Panc1 (cell line): ENCODE measurements around the gene RPS6KL1. TPM values are rescaled to one million over a fixed set of nuclear protein-coding genes. Genes with fewer than 3 reads are reported as not detected.

Experiments
- ATAC-seq: fragments of 200-7000 bp; cut with Tn5 transposase; 2 replicates; pipeline ENCODE4 v1.9.1; 2020; ENCODE audit warnings: mild to moderate bottlenecking, moderate library complexity
- BruUV-seq: library from RNA; stranded (reverse); fragments of 400-500 nt; replicated peaks from 2 replicates; lab custom pipeline; 2021; lab: Mats Ljungman, UMichigan
- CTCF ChIA-PET: fragments of 300-600 bp; sonication (Branson Sonifier 250); formaldehyde crosslinking; loops from one replicate; lab custom pipeline; 2022; ENCODE audit warnings: antibody characterized with exemption; lab: Charles Lee
- POLR2A ChIA-PET: fragments of 300-600 bp; sonication (Branson Sonifier 250); formaldehyde crosslinking; loops from one replicate; lab custom pipeline; 2022; ENCODE audit warnings: antibody characterized with exemption; lab: Charles Lee
- DNase-seq: peaks from one replicate; pipeline ENCODE4 v3.0.0-alpha.2; 2010; ENCODE audit warnings: low read depth, low spot score
- H3K27ac ChIP-seq: 2 replicates; pipeline ENCODE4 v1.5.1; 2011; ENCODE audit warnings: mild to moderate bottlenecking, low read length, inconsistent platforms
- H3K27me3 ChIP-seq: fragments of 200-500 bp; sonication (Bioruptor generic); 2 replicates; pipeline ENCODE4 v1.6.0; 2014; ENCODE audit warnings: low read length, inconsistent platforms; ENCODE audit not compliant: control insufficient read depth, insufficient read depth
- H3K36me3 ChIP-seq: fragments of 200-500 bp; sonication (Bioruptor generic); 2 replicates; pipeline ENCODE4 v1.5.1; 2014; ENCODE audit warnings: inconsistent platforms, mild to moderate bottlenecking, low read length, moderate library complexity; ENCODE audit not compliant: control insufficient read depth, insufficient read depth
- H3K4me1 ChIP-seq: 2 replicates; pipeline ENCODE4 v1.5.1; 2011; ENCODE audit warnings: inconsistent platforms, mild to moderate bottlenecking, low read length, moderate library complexity; ENCODE audit not compliant: control insufficient read depth, insufficient read depth
- H3K4me3 ChIP-seq, 2 experiments: 2 replicates each; pipeline ENCODE4 v1.5.1; 2011 to 2012; ENCODE audit warnings: low read depth in 2 of 2, low read length in 2 of 2, mild to moderate bottlenecking in 2 of 2, inconsistent platforms in 1 of 2, moderate library complexity in 1 of 2
- H3K9me3 ChIP-seq: fragments of 200-500 bp; sonication (Bioruptor generic); 2 replicates; pipeline ENCODE4 v1.5.1; 2014; ENCODE audit warnings: low read depth, mild to moderate bottlenecking, inconsistent platforms, low read length, moderate library complexity; ENCODE audit not compliant: control insufficient read depth, insufficient read depth
- POLR2AphosphoS5 ChIP-seq: IDR thresholded peaks from 2 replicates; pipeline ENCODE4 v1.6.1; 2012; ENCODE audit warnings: mild to moderate bottlenecking, low read depth, low read length, moderate library complexity
- SIN3A ChIP-seq: IDR thresholded peaks from 2 replicates; pipeline ENCODE4 v1.6.1; 2012; ENCODE audit warnings: low read depth, mild to moderate bottlenecking, low read length, moderate library complexity, borderline replicate concordance; ENCODE audit not compliant: insufficient read depth
- TCF7L2 ChIP-seq: IDR thresholded peaks from 2 replicates; pipeline ENCODE4 v1.6.1; 2011; ENCODE audit warnings: mild to moderate bottlenecking, low read depth, low read length, inconsistent platforms
- in situ Hi-C: cut with HindIII; loops from 2 replicates; pipeline ENCODE4 v1.10.0; 2016; ENCODE audit warnings: low sequenced_read_pairs, low pct_unique_long_range_greater_than_20kb
- intact Hi-C: fragments of 100-400 bp; cut with micrococcal nuclease; formaldehyde crosslinking; loops from one replicate; pipeline ENCODE4 v1.10.0; 2022; ENCODE audit not compliant: unreplicated experiment
- total RNA-seq: library from RNA; stranded (reverse); gene quantifications from one replicate; pipeline ENCODE4 v1.2.1, GENCODE V29; 2021; ENCODE audit not compliant: unreplicated experiment
- TF ChIP-seq, protein P1 (sequence below), 2 experiments: IDR thresholded peaks; 2 replicates each; pipeline ENCODE4 v1.6.1; 2011 to 2012; ENCODE audit warnings: low read depth in 2 of 2, control low read depth in 1 of 2, low read length in 1 of 2, mild to moderate bottlenecking in 1 of 2, moderate library complexity in 1 of 2; ENCODE audit not compliant: insufficient read depth in 1 of 2
- TF ChIP-seq, protein P2 (sequence below): fragments of 450-650 bp; IDR thresholded peaks from 2 replicates; pipeline ENCODE4 v1.5.1; 2017; ENCODE audit warnings: mild to moderate bottlenecking

RPS6KL1 gene
- total RNA-seq, 1 experiment from 2014 or later: 14.9 TPM

DNA sequence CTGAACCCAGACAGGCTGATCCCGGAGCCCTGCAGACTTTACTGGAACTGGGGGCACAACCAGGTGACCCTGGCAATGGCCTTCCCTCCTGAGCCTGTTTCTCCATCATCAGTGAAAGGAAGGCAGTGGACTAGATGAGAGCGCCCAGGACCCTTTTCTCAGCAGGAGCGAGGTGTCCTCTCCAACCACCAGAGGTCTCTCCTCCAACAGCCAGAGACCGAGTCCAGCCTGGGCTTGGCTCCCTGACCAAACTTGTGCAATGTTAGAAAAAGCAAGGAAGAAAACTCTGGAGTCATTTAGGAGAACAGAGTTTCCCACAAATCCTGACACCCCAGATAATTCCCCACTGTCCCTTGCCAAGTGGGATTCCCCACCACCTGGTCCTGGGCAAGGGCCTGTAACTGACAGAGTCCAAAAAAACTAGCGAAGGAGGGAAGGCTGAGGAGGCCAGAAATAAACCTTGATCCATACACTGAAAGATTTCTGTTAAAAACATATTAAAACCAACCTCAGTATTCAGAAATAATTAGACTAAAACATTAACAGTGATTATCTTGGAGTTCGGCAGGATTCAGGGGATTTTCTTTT is 9.0 kb downstream of the RPS6KL1 start:
- TF ChIP-seq, protein P1, sequence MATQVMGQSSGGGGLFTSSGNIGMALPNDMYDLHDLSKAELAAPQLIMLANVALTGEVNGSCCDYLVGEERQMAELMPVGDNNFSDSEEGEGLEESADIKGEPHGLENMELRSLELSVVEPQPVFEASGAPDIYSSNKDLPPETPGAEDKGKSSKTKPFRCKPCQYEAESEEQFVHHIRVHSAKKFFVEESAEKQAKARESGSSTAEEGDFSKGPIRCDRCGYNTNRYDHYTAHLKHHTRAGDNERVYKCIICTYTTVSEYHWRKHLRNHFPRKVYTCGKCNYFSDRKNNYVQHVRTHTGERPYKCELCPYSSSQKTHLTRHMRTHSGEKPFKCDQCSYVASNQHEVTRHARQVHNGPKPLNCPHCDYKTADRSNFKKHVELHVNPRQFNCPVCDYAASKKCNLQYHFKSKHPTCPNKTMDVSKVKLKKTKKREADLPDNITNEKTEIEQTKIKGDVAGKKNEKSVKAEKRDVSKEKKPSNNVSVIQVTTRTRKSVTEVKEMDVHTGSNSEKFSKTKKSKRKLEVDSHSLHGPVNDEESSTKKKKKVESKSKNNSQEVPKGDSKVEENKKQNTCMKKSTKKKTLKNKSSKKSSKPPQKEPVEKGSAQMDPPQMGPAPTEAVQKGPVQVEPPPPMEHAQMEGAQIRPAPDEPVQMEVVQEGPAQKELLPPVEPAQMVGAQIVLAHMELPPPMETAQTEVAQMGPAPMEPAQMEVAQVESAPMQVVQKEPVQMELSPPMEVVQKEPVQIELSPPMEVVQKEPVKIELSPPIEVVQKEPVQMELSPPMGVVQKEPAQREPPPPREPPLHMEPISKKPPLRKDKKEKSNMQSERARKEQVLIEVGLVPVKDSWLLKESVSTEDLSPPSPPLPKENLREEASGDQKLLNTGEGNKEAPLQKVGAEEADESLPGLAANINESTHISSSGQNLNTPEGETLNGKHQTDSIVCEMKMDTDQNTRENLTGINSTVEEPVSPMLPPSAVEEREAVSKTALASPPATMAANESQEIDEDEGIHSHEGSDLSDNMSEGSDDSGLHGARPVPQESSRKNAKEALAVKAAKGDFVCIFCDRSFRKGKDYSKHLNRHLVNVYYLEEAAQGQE (IDR thresholded peaks at IDR 0.05; ENCODE audit: insufficient read depth in 1 of 2, low read depth in 2 of 2, low read length in 1 of 2): no peak
- TF ChIP-seq, protein P2, sequence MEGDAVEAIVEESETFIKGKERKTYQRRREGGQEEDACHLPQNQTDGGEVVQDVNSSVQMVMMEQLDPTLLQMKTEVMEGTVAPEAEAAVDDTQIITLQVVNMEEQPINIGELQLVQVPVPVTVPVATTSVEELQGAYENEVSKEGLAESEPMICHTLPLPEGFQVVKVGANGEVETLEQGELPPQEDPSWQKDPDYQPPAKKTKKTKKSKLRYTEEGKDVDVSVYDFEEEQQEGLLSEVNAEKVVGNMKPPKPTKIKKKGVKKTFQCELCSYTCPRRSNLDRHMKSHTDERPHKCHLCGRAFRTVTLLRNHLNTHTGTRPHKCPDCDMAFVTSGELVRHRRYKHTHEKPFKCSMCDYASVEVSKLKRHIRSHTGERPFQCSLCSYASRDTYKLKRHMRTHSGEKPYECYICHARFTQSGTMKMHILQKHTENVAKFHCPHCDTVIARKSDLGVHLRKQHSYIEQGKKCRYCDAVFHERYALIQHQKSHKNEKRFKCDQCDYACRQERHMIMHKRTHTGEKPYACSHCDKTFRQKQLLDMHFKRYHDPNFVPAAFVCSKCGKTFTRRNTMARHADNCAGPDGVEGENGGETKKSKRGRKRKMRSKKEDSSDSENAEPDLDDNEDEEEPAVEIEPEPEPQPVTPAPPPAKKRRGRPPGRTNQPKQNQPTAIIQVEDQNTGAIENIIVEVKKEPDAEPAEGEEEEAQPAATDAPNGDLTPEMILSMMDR: peak; percentile 82
- intact Hi-C loops (no loop called here), in situ Hi-C loops (no loop called here)
- ChIA-PET POLR2A (no interaction called here), CTCF (no interaction called here)
- H3K27ac ChIP-seq: no peak overlapping the region
- DNase-seq: peak; percentile 35
- H3K9me3 ChIP-seq: no peaks in the 10 kb centered on the region
- ATAC-seq: peak; percentile 81
- no peaks in the 10 kb centered on the region for H3K27me3 ChIP-seq
- no TSS peak for BruUV-seq
- H3K36me3 ChIP-seq: no peaks in the 10 kb centered on the region
- no peak overlapping the region for H3K4me3 ChIP-seq
- no peaks in the 10 kb centered on the region for H3K4me1 ChIP-seq

DNA sequence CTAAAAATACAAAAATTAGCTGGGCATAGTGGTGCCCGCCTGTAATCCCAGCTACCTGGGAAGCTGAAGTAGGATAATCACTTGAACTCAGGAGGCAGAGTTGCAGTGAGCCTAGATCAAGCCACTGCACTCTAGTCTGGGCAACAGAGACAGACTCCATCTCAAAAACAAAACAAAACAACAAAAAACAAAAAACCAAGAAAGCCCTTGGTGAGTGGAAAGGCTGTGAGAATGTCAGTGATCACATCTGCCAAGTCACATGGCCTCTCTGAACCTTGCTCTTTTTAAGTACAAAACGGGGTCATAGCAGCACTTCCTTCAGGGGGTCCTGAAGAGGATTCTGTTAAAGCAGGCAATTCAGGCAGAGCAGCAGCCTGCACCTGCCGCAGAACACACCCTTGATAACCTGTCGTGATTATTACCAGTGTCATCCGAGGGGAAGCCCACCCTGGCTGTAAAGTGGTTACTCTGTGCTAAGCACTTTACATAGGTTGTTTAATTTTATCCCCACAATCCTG is 9.6 kb downstream of the RPS6KL1 start:
- ATAC-seq (no peak), DNase-seq (no peak)
- no peaks in the 10 kb centered on the region for H3K9me3 ChIP-seq
- intact Hi-C loops: no loop called here
- H3K27ac ChIP-seq: no peak overlapping the region
- H3K36me3 ChIP-seq: no peaks in the 10 kb centered on the region
- H3K27me3 ChIP-seq: no peaks in the 10 kb centered on the region
- TF ChIP-seq TCF7L2 (no peak), POLR2AphosphoS5 (no peak), SIN3A (no peak)
- TF ChIP-seq, protein P1 (IDR thresholded peaks at IDR 0.05; ENCODE audit: insufficient read depth in 1 of 2, low read depth in 2 of 2, low read length in 1 of 2): no peak
- TF ChIP-seq, protein P2: no peak
- no TSS peak for BruUV-seq
- ChIA-PET POLR2A (no interaction called here), CTCF (no interaction called here)
- in situ Hi-C loops: no loop called here
- H3K4me3 ChIP-seq: no peak overlapping the region
- H3K4me1 ChIP-seq: no peaks in the 10 kb centered on the region
